ENCODE measurements around the gene PTCD3. TPM values are rescaled to one million over a fixed set of nuclear protein-coding genes. Genes with fewer than 3 reads are reported as not detected.

PTCD3 gene
- total and polyA plus RNA-seq, 2 of the 4 experiments (the other 2 are of a cell fraction): 44.0 to 48.9 TPM

DNA sequence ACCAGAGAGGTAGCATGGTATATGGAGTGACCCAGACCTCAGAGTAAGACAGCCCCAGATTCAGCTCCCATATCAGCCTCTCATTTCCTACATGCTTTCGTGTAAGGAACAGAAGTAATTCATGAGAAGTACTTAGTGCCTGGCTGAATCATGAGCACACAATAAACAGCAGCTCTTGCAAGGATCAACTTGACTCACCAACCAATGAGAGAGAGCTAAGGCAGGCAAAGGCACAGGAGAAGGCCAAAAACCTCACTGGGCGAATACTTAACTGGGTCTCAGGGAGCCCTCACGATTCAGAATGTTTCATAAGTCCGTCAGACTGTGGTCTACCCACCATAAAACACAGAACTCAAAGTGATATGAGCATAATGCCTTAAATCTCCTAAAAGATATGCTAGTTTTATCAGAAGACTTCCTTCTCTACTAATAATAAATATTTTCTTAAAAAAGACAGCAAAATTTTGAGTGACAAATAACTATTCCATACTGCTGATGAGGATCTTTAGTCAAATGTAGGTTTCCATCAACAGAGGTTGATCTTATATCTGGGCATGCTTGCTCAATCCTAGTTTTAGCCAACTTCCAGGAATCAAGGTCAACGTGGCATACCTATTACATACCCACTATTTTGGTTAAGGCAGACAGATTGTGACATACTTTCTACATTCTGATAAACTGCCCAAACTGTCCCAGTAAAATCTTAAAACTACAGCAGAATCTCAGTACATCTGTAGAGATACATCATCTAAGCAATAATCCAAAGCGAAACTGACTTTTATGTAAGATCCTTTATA, 54.3 kb downstream of the PTCD3 start:
- Histone ChIP-seq H2AK5ac (ENCODE audit: low read depth, low read length) (no peak overlapping the region), H2BK120ac (ENCODE audit: low read depth, low read length) (no peak overlapping the region), H3K9ac (ENCODE audit: low read depth, low read length) (no peak overlapping the region), H3K4me1 (ENCODE audit: control insufficient read depth, insufficient read depth, low read length) (no peaks in the 10 kb centered on the region; the same call in 1 of the 2 replicates), H2BK15ac (ENCODE audit: low read depth, low read length) (no peak overlapping the region), H3K27ac (ENCODE audit: insufficient read depth, low read length) (no peak overlapping the region), H4K5ac (ENCODE audit: low read depth, low read length) (no peak overlapping the region), H3K9me3 (ENCODE audit: control insufficient read depth, insufficient read depth, low read length) (no peaks in the 10 kb centered on the region), H3K27me3 (ENCODE audit: control insufficient read depth, insufficient read depth, low read length) (no peaks in the 10 kb centered on the region), H3K18ac (ENCODE audit: low read depth, low read length) (no peak overlapping the region), H3K4me3 (ENCODE audit: insufficient read depth, low read depth, low read length) (no peak overlapping the region), H2AK9ac (replicated peaks; ENCODE audit: low read depth, low read length, poor library complexity) (no peak overlapping the region), H4K8ac (ENCODE audit: low read depth in 2 of 2, low read length in 2 of 2) (no peak overlapping the region), H2BK20ac (ENCODE audit: low read depth, low read length) (no peak overlapping the region), H3K14ac (replicated peaks; ENCODE audit: low read depth, low read length) (no peak overlapping the region), H4K20me1 (ENCODE audit: insufficient read depth, low read length) (no peaks in the 10 kb centered on the region), H2BK5ac (ENCODE audit: low read depth, low read length, poor library complexity, severe bottlenecking) (no peak overlapping the region), H2AFZ (replicated peaks; ENCODE audit: low read length, poor library complexity) (no peak overlapping the region), H3K79me1 (ENCODE audit: low read depth in 1 of 2, low read length in 2 of 2) (peaks cover 0 to 9% of the 10 kb centered on the region in 2 experiments; a peak in 3 of 4 replicates), H3K4me2 (ENCODE audit: low read depth, low read length) (no peak overlapping the region), H3K56ac (ENCODE audit: extremely low read depth, insufficient read depth, low read length) (no peak overlapping the region), H3K9me1 (ENCODE audit: insufficient read depth, low read length) (peaks cover 2% of the 10 kb centered on the region; the same call in 1 of the 2 replicates), H3K4ac (ENCODE audit: low read depth, low read length) (no peak overlapping the region), H3K23ac (ENCODE audit: low read depth, low read length) (no peak overlapping the region), H4K91ac (ENCODE audit: insufficient read depth, low read depth, low read length) (no peak overlapping the region), H3K36me3 (ENCODE audit: control insufficient read depth, insufficient read depth, low read length) (peaks cover 43% of the 10 kb centered on the region)
- DNase-seq (peak; percentile 79), ATAC-seq (ENCODE audit: low read depth) (peak; percentile 90)
- WGBS, 2 experiments (ENCODE audit: extremely low coverage in 2 of 2, insufficient read length in 1 of 2): no CpG with 5 or more reads among the region's 6 CpGs
- in situ Hi-C loops (cut with MboI; ENCODE audit: low sequenced_read_pairs) (no loop called here), intact Hi-C loops (cut with micrococcal nuclease) (no loop called here), dilution Hi-C loops (cut with HindIII; ENCODE audit: low sequenced_read_pairs, unreplicated experiment) (no loop called here)
- no TSS peak for BruUV-seq (replicated peaks)
- ChIA-PET POLR2A (ENCODE audit: unreplicated experiment) (no interaction called here), CTCF (no interaction called here)
- TF ChIP-seq MXI1 (IDR thresholded peaks at IDR 0.05; ENCODE audit: borderline replicate concordance, low read depth, low read length) (no peak), MAFK (IDR thresholded peaks at IDR 0.05; ENCODE audit: low read depth, low read length) (no peak), RAD21 (IDR thresholded peaks at IDR 0.05; ENCODE audit: low read length) (no peak), BHLHE40 (IDR thresholded peaks at IDR 0.05; ENCODE audit: low read depth, low read length) (no peak), CEBPB (IDR thresholded peaks at IDR 0.05; ENCODE audit: low read depth, low read length) (peak; percentile 39)
